ENCODE results near the gene CRACR2A. TPM values are rescaled to one million over a fixed set of nuclear protein-coding genes. Genes with fewer than 3 reads are reported as not detected.

CRACR2A gene
- total and polyA plus RNA-seq, 2 of the 4 experiments (the other 2 are of a cell fraction), result 0.54 to 0.60 TPM

DNA sequence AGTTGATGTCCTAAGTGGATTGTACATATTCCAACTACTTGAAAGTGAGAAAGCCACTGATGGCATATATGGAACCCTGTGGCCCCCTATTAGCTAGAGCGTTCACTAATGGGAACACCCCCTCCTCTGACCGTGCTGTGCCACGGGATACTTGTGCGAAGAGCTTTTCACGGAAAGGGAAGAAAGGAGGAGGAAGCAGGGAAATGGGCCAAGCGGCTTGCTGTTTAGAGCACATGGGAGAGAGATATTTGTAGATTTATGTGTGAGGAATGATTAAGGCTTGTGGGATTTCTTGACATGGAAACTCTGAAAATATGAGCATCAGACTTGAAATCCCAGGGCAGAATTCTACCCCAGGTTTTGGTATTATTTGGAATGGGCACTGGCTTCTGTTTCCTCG lies 132.1 kb downstream of the CRACR2A start:
- DNase-seq (no peak), ATAC-seq (ENCODE audit: low read depth) (no peak)
- H3K4me3 ChIP-seq (ENCODE audit: insufficient read depth, low read depth, low read length), result no peak overlapping the region
- H3K79me1 ChIP-seq (ENCODE audit: low read depth in 1 of 2, low read length in 2 of 2), result no peaks in the 10 kb centered on the region
- dilution Hi-C loops (cut with HindIII; ENCODE audit: low sequenced_read_pairs, unreplicated experiment) (no loop called here), in situ Hi-C loops (cut with MboI; ENCODE audit: low sequenced_read_pairs) (no loop called here), intact Hi-C loops (cut with micrococcal nuclease) (no loop called here)
- H3K9ac ChIP-seq (ENCODE audit: low read depth, low read length), result no peak overlapping the region
- no CpG with 5 or more reads among the region's 7 CpGs for WGBS, 2 experiments (ENCODE audit: extremely low coverage in 2 of 2, insufficient read length in 1 of 2)
- CTCF ChIA-PET, result no interaction called here
- H2BK120ac ChIP-seq (ENCODE audit: low read depth, low read length), result no peak overlapping the region
- H3K9me3 ChIP-seq (ENCODE audit: control insufficient read depth, insufficient read depth, low read length), result no peaks in the 10 kb centered on the region
- POLR2A ChIA-PET (ENCODE audit: unreplicated experiment), result no interaction called here
- H4K5ac ChIP-seq (ENCODE audit: low read depth, low read length), result no peak overlapping the region
- H3K27me3 ChIP-seq (ENCODE audit: control insufficient read depth, insufficient read depth, low read length), result peaks cover 5% of the 10 kb centered on the region
- H3K36me3 ChIP-seq (ENCODE audit: control insufficient read depth, insufficient read depth, low read length), result no peaks in the 10 kb centered on the region
- H3K4me2 ChIP-seq (ENCODE audit: low read depth, low read length), result no peak overlapping the region
- H2AFZ ChIP-seq (replicated peaks; ENCODE audit: low read length, poor library complexity), result no peak overlapping the region
- no peak overlapping the region for H3K18ac ChIP-seq (ENCODE audit: low read depth, low read length)
- no peak overlapping the region for H4K8ac ChIP-seq (ENCODE audit: low read depth in 2 of 2, low read length in 2 of 2)
- no peak overlapping the region for H3K23ac ChIP-seq (ENCODE audit: low read depth, low read length)
- no peak overlapping the region for H3K4ac ChIP-seq (ENCODE audit: low read depth, low read length)
- H3K14ac ChIP-seq (replicated peaks; ENCODE audit: low read depth, low read length), result no peak overlapping the region
- H2AK9ac ChIP-seq (replicated peaks; ENCODE audit: low read depth, low read length, poor library complexity), result no peak overlapping the region
- H2BK15ac ChIP-seq (ENCODE audit: low read depth, low read length), result no peak overlapping the region
- H4K20me1 ChIP-seq (ENCODE audit: insufficient read depth, low read length), result no peaks in the 10 kb centered on the region
- H4K91ac ChIP-seq (ENCODE audit: insufficient read depth, low read depth, low read length), result no peak overlapping the region
- no peak overlapping the region for H3K27ac ChIP-seq (ENCODE audit: insufficient read depth, low read length)
- no peak overlapping the region for H2BK5ac ChIP-seq (ENCODE audit: low read depth, low read length, poor library complexity, severe bottlenecking)
- no TSS peak for BruUV-seq (replicated peaks)
- no peak overlapping the region for H2BK20ac ChIP-seq (ENCODE audit: low read depth, low read length)
- H3K4me1 ChIP-seq (ENCODE audit: control insufficient read depth, insufficient read depth, low read length), result no peaks in the 10 kb centered on the region
- no peak overlapping the region for H2AK5ac ChIP-seq (ENCODE audit: low read depth, low read length)
- H3K56ac ChIP-seq (ENCODE audit: extremely low read depth, insufficient read depth, low read length), result no peak overlapping the region
- no peaks in the 10 kb centered on the region for H3K9me1 ChIP-seq (ENCODE audit: insufficient read depth, low read length)
- TF ChIP-seq SMC3 (IDR thresholded peaks at IDR 0.05; ENCODE audit: low read depth, low read length), result no peak
- TF ChIP-seq, protein P1, sequence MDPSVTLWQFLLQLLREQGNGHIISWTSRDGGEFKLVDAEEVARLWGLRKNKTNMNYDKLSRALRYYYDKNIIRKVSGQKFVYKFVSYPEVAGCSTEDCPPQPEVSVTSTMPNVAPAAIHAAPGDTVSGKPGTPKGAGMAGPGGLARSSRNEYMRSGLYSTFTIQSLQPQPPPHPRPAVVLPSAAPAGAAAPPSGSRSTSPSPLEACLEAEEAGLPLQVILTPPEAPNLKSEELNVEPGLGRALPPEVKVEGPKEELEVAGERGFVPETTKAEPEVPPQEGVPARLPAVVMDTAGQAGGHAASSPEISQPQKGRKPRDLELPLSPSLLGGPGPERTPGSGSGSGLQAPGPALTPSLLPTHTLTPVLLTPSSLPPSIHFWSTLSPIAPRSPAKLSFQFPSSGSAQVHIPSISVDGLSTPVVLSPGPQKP (IDR thresholded peaks at IDR 0.05; ENCODE audit: borderline replicate concordance, low read depth, low read length), result no peak
- TF ChIP-seq BHLHE40 (IDR thresholded peaks at IDR 0.05; ENCODE audit: low read depth, low read length), result no peak
- TF ChIP-seq RAD21 (IDR thresholded peaks at IDR 0.05; ENCODE audit: low read length), result no peak
- TF ChIP-seq MAFK (IDR thresholded peaks at IDR 0.05; ENCODE audit: low read depth, low read length), result no peak
- no peak for TF ChIP-seq MXI1 (IDR thresholded peaks at IDR 0.05; ENCODE audit: borderline replicate concordance, low read depth, low read length)
- TF ChIP-seq RFX5 (IDR thresholded peaks at IDR 0.05; ENCODE audit: low read depth, low read length), result no peak
- TF ChIP-seq CEBPB (IDR thresholded peaks at IDR 0.05; ENCODE audit: low read depth, low read length), result no peak
- no peak for TF ChIP-seq MAZ (IDR thresholded peaks at IDR 0.05; ENCODE audit: borderline replicate concordance, low read depth, low read length)
- no peak for TF ChIP-seq CHD1 (IDR thresholded peaks at IDR 0.05; ENCODE audit: low read depth, low read length)
- no peak for TF ChIP-seq FOS (IDR thresholded peaks at IDR 0.05; ENCODE audit: low read depth, low read length)
- no peak for TF ChIP-seq NFE2L2 (IDR thresholded peaks at IDR 0.05; ENCODE audit: low read depth, low read length)
- TF ChIP-seq, protein P2, sequence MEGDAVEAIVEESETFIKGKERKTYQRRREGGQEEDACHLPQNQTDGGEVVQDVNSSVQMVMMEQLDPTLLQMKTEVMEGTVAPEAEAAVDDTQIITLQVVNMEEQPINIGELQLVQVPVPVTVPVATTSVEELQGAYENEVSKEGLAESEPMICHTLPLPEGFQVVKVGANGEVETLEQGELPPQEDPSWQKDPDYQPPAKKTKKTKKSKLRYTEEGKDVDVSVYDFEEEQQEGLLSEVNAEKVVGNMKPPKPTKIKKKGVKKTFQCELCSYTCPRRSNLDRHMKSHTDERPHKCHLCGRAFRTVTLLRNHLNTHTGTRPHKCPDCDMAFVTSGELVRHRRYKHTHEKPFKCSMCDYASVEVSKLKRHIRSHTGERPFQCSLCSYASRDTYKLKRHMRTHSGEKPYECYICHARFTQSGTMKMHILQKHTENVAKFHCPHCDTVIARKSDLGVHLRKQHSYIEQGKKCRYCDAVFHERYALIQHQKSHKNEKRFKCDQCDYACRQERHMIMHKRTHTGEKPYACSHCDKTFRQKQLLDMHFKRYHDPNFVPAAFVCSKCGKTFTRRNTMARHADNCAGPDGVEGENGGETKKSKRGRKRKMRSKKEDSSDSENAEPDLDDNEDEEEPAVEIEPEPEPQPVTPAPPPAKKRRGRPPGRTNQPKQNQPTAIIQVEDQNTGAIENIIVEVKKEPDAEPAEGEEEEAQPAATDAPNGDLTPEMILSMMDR (conservative IDR thresholded peaks at IDR 0.05; ENCODE audit: low read depth, low read length), result no peak
- TF ChIP-seq, protein P3, sequence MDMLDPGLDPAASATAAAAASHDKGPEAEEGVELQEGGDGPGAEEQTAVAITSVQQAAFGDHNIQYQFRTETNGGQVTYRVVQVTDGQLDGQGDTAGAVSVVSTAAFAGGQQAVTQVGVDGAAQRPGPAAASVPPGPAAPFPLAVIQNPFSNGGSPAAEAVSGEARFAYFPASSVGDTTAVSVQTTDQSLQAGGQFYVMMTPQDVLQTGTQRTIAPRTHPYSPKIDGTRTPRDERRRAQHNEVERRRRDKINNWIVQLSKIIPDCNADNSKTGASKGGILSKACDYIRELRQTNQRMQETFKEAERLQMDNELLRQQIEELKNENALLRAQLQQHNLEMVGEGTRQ (IDR thresholded peaks at IDR 0.05; ENCODE audit: low read depth, low read length), result no peak
- no peak for TF ChIP-seq RCOR1 (IDR thresholded peaks at IDR 0.05; ENCODE audit: insufficient replicate concordance, low read length)
- no peak for TF ChIP-seq POLR2A (IDR thresholded peaks at IDR 0.05; ENCODE audit: low read depth, low read length)

Data from IMR-90 (cell line).